ENCODE data around the gene BHLHE23.

DNA sequence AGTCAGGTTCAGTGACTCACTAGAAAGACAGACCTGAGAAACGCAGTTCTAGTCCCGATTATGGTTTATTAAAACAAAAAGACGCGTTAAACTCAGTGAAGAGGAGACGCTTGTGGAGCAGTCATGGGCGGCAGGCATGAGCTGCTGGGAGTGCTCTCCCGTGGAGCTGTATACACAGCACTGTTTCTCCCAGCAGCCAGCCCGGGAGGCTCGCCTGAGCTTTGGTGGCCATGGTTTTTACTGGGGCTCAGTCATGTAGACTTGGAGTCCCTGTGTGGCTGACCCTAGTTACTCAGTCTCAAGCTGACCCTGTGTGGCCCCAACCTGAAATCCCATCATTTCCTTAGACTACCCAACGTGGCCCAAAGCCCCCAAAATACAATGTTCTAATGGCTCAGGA, 41.2 kb upstream of the BHLHE23 start:
- no peak for TF ChIP-seq JUND (IDR thresholded peaks at IDR 0.05)
- no peak for TF ChIP-seq CTCF (IDR thresholded peaks at IDR 0.05 in 2 of 3, conservative IDR thresholded peaks at IDR 0.05 in 1 of 3; ENCODE audit: borderline replicate concordance in 1 of 3, insufficient read depth in 1 of 3, low read depth in 2 of 3, low read length in 2 of 3)
- TF ChIP-seq ELF1 (IDR thresholded peaks at IDR 0.05; ENCODE audit: borderline replicate concordance, low read depth) = no peak
- no peak for TF ChIP-seq MAX (IDR thresholded peaks at IDR 0.05)
- TF ChIP-seq REST (IDR thresholded peaks at IDR 0.05; ENCODE audit: low read depth) = no peak
- no peak for TF ChIP-seq POLR2A (IDR thresholded peaks at IDR 0.05; ENCODE audit: borderline replicate concordance, extremely low read depth, insufficient read depth, insufficient read length)
- no peak for TF ChIP-seq SP1 (IDR thresholded peaks at IDR 0.05; ENCODE audit: low read depth)
- no peak for TF ChIP-seq POLR2AphosphoS5 (IDR thresholded peaks at IDR 0.05; ENCODE audit: low read depth, low read length)
- TF ChIP-seq EZH2phosphoT487 (IDR thresholded peaks at IDR 0.05; ENCODE audit: borderline replicate concordance) = no peak
- no peak for TF ChIP-seq RAD21 (IDR thresholded peaks at IDR 0.05; ENCODE audit: low read depth)
- no peak for TF ChIP-seq EZH2 (IDR thresholded peaks at IDR 0.05)
- no peak for TF ChIP-seq CEBPB (IDR thresholded peaks at IDR 0.05; ENCODE audit: low read depth)
- TF ChIP-seq ZBTB33 (IDR thresholded peaks at IDR 0.05; ENCODE audit: extremely low read depth, insufficient replicate concordance, low read length) = no peak
- no peak for TF ChIP-seq YY1 (IDR thresholded peaks at IDR 0.05; ENCODE audit: extremely low read depth, insufficient replicate concordance, low read depth, low read length)

Measured in HCT116 (cell line).